C4-2B (cell line): Measurements from ENCODE around the gene CDK6.

Experiments used
- CTCF ChIP-seq: fragments of 450-650 bp; conservative IDR thresholded peaks from 2 replicates; pipeline ENCODE4 v1.5.1; 2017; ENCODE audit warnings: mild to moderate bottlenecking
- ZFX ChIP-seq: fragments of 450-650 bp; IDR thresholded peaks from 2 replicates; pipeline ENCODE4 v1.6.1; 2017

DNA sequence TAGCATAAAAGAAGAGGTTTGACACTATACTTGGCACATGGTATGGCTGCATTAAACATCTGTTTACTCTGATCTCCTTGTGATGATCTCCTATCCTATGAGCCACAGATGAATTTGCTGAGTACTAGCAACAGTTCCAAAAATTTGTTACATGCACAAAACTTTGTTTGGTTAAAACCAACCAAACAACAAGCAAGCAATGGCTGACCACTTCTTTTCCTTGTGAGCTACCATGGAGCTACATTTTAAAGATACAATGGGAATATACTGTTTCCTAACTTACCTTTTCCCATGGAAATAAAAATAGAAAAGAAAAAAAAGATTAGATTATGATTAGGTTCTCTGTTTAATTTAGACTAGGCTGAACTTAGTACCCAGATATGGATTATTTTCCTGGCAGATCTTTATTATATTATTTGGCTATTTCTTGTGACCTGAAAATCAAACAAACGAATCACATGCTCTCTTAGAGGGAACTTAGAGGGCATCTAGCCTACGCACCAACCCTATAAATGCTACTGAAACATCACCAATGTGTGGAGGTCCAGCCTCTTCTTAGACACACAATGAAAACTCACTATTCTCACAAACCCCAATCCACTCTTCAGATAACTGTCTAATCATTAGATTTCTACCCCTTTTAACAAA, 166.0 kb downstream of the CDK6 start:
- TF ChIP-seq CTCF (no peak), ZFX (no peak)
